Duodenal mucosa (tissue), 2 donors: Measurements from ENCODE around the gene TNFSF15.

Experiments used
- H3K27ac ChIP-seq: one replicate; pipeline ENCODE4 v1.7.0; 2013; ENCODE audit warnings: low read depth, low read length
- H3K27me3 ChIP-seq, 2 donors: one replicate each; pipeline ENCODE4 v1.7.0; 2013; ENCODE audit warnings: low read length in 2 of 2, control low read depth in 1 of 2; ENCODE audit not compliant: insufficient read depth in 2 of 2, control insufficient read depth in 1 of 2
- H3K36me3 ChIP-seq, 2 donors: one replicate each; pipeline ENCODE4 v1.7.0; 2013; ENCODE audit warnings: low read length in 2 of 2, control low read depth in 1 of 2; ENCODE audit not compliant: insufficient read depth in 2 of 2, control insufficient read depth in 1 of 2
- H3K4me1 ChIP-seq, 2 donors: one replicate each; pipeline ENCODE4 v1.7.0; 2013; ENCODE audit warnings: low read length in 2 of 2, control low read depth in 1 of 2; ENCODE audit not compliant: insufficient read depth in 2 of 2, control insufficient read depth in 1 of 2
- H3K4me3 ChIP-seq, 2 donors: one replicate each; pipeline ENCODE4 v1.7.0; 2013; ENCODE audit warnings: low read length in 2 of 2, low read depth in 1 of 2
- H3K9ac ChIP-seq, 2 donors: one replicate each; pipeline ENCODE4 v1.7.0; 2013; ENCODE audit warnings: low read length in 2 of 2, low read depth in 1 of 2
- H3K9me3 ChIP-seq, 2 donors: one replicate each; pipeline ENCODE4 v1.7.0; 2013; ENCODE audit warnings: low read length in 2 of 2, control low read depth in 1 of 2; ENCODE audit not compliant: control insufficient read depth in 1 of 2

The TNFSF15 gene

GRCh38 chr9:114777821-114778609 lies 27.8 kb downstream of the TNFSF15 start:
- Histone ChIP-seq H3K4me1 (peaks cover 17 to 38% of the 10 kb centered on the region in 2 donors), H3K27ac (no peak overlapping the region), H3K9ac (no peak overlapping the region), H3K9me3 (no peaks in the 10 kb centered on the region), H3K36me3 (no peaks in the 10 kb centered on the region), H3K4me3 (no peak overlapping the region), H3K27me3 (no peaks in the 10 kb centered on the region)

GRCh38 chr9:114776683-114777399 lies 29.0 kb downstream of the TNFSF15 start:
- no peaks in the 10 kb centered on the region for H3K9me3 ChIP-seq
- no peak overlapping the region for H3K4me3 ChIP-seq
- no peaks in the 10 kb centered on the region for H3K36me3 ChIP-seq
- H3K4me1 ChIP-seq: peaks cover 17 to 44% of the 10 kb centered on the region in 2 donors
- no peak overlapping the region for H3K9ac ChIP-seq
- H3K27ac ChIP-seq: no peak overlapping the region
- no peaks in the 10 kb centered on the region for H3K27me3 ChIP-seq

- Histone ChIP-seq H3K4me3 (no peak overlapping the region), H3K36me3 (no peaks in the 10 kb centered on the region), H3K27ac (no peak overlapping the region), H3K9ac (no peak overlapping the region), H3K27me3 (no peaks in the 10 kb centered on the region), H3K4me1 (peaks cover 17 to 51% of the 10 kb centered on the region in 2 donors), H3K9me3 (no peaks in the 10 kb centered on the region)
These were observed 29.9 kb downstream of the TNFSF15 start for GRCh38 chr9:114775981-114776380.

GRCh38 chr9:114775121-114775520 lies 30.7 kb downstream of the TNFSF15 start:
- Histone ChIP-seq H3K9me3 (no peaks in the 10 kb centered on the region), H3K27me3 (no peaks in the 10 kb centered on the region), H3K9ac (no peak overlapping the region), H3K4me1 (peaks cover 17 to 49% of the 10 kb centered on the region in 2 donors), H3K4me3 (no peak overlapping the region), H3K36me3 (no peaks in the 10 kb centered on the region), H3K27ac (no peak overlapping the region)

GRCh38 chr9:114774524-114774923 lies 31.3 kb downstream of the TNFSF15 start:
- H3K27ac ChIP-seq: no peak overlapping the region
- no peak overlapping the region for H3K4me3 ChIP-seq
- no peaks in the 10 kb centered on the region for H3K36me3 ChIP-seq
- H3K4me1 ChIP-seq: peaks cover 17 to 43% of the 10 kb centered on the region in 2 donors
- no peak overlapping the region for H3K9ac ChIP-seq
- H3K27me3 ChIP-seq: no peaks in the 10 kb centered on the region
- no peaks in the 10 kb centered on the region for H3K9me3 ChIP-seq

- no peak overlapping the region for H3K4me3 ChIP-seq
- H3K27me3 ChIP-seq: no peaks in the 10 kb centered on the region
- no peaks in the 10 kb centered on the region for H3K9me3 ChIP-seq
- H3K9ac ChIP-seq: no peak overlapping the region
- H3K4me1 ChIP-seq: peaks cover 0 to 24% of the 10 kb centered on the region in 2 donors
- H3K27ac ChIP-seq: no peak overlapping the region
- no peaks in the 10 kb centered on the region for H3K36me3 ChIP-seq
These were observed 34.0 kb downstream of the TNFSF15 start for GRCh38 chr9:114771889-114772288.

GRCh38 chr9:114770991-114771390 lies 34.8 kb downstream of the TNFSF15 start:
- Histone ChIP-seq H3K4me3 (no peak overlapping the region), H3K4me1 (peaks cover 0 to 24% of the 10 kb centered on the region in 2 donors), H3K9me3 (no peaks in the 10 kb centered on the region), H3K27me3 (no peaks in the 10 kb centered on the region), H3K27ac (no peak overlapping the region), H3K36me3 (no peaks in the 10 kb centered on the region), H3K9ac (no peak overlapping the region)

GRCh38 chr9:114769624-114770023 lies 36.2 kb downstream of the TNFSF15 start:
- Histone ChIP-seq H3K4me1 (peaks cover 0 to 22% of the 10 kb centered on the region in 2 donors), H3K36me3 (no peaks in the 10 kb centered on the region), H3K27me3 (no peaks in the 10 kb centered on the region), H3K9me3 (no peaks in the 10 kb centered on the region), H3K9ac (no peak overlapping the region), H3K4me3 (no peak overlapping the region), H3K27ac (no peak overlapping the region)

- Histone ChIP-seq H3K9me3 (no peaks in the 10 kb centered on the region), H3K27ac (no peak overlapping the region), H3K4me3 (no peak overlapping the region), H3K9ac (no peak overlapping the region), H3K36me3 (no peaks in the 10 kb centered on the region), H3K27me3 (no peaks in the 10 kb centered on the region), H3K4me1 (peaks cover 0 to 5% of the 10 kb centered on the region in 2 donors)
These were observed 42.6 kb downstream of the TNFSF15 start for GRCh38 chr9:114763220-114763619.

GRCh38 chr9:114761523-114761922 lies 44.3 kb downstream of the TNFSF15 start:
- Histone ChIP-seq H3K36me3 (no peaks in the 10 kb centered on the region), H3K27ac (no peak overlapping the region), H3K9ac (no peak overlapping the region), H3K27me3 (no peaks in the 10 kb centered on the region), H3K4me3 (no peak overlapping the region), H3K4me1 (no peaks in the 10 kb centered on the region), H3K9me3 (no peaks in the 10 kb centered on the region)
